Upper lobe of left lung (tissue), 4 donors: ENCODE results near the gene MYDGF.

Source experiments
- EP300 ChIP-seq, 4 donors: sonication (generic); formaldehyde crosslinking; IDR thresholded peaks; one replicate each; pipeline ENCODE4 v1.5.1; 2017; ENCODE audit warnings: antibody characterized with exemption in 4 of 4, control low read depth in 2 of 4
- TF ChIP-seq, protein P1 (sequence below), 6 experiments: fragments of 450-650 bp in 4 of 6; fragments of 200-600 bp in 2 of 6; sonication (generic) in 2 of 6; IDR thresholded peaks; one replicate each; pipeline ENCODE4 v1.5.1; 2016 to 2019; ENCODE audit warnings: antibody characterized with exemption in 6 of 6

GRCh38 chr19:4649392-4650047, 20.6 kb downstream of the MYDGF start:
- TF ChIP-seq, protein P1, sequence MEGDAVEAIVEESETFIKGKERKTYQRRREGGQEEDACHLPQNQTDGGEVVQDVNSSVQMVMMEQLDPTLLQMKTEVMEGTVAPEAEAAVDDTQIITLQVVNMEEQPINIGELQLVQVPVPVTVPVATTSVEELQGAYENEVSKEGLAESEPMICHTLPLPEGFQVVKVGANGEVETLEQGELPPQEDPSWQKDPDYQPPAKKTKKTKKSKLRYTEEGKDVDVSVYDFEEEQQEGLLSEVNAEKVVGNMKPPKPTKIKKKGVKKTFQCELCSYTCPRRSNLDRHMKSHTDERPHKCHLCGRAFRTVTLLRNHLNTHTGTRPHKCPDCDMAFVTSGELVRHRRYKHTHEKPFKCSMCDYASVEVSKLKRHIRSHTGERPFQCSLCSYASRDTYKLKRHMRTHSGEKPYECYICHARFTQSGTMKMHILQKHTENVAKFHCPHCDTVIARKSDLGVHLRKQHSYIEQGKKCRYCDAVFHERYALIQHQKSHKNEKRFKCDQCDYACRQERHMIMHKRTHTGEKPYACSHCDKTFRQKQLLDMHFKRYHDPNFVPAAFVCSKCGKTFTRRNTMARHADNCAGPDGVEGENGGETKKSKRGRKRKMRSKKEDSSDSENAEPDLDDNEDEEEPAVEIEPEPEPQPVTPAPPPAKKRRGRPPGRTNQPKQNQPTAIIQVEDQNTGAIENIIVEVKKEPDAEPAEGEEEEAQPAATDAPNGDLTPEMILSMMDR (IDR thresholded peaks at IDR 0.05) = no peak
- TF ChIP-seq EP300 (IDR thresholded peaks at IDR 0.05) = no peak
